HEK293 (cell line): ENCODE data around the gene INSYN2B.

Experiments
- CTCF ChIP-seq: fragments of 450-650 bp; formaldehyde crosslinking; IDR thresholded peaks from 2 replicates; pipeline ENCODE4 v1.5.1; 2016; ENCODE audit warnings: missing biosample characterization, missing genetic modification characterization
- GFI1B ChIP-seq: fragments of 450-650 bp; formaldehyde crosslinking; IDR thresholded peaks from 2 replicates; pipeline ENCODE4 v1.5.1; 2016; ENCODE audit warnings: missing biosample characterization, missing genetic modification characterization
- PRDM4 ChIP-seq: fragments of 450-650 bp; formaldehyde crosslinking; IDR thresholded peaks from 2 replicates; pipeline ENCODE4 v1.5.1; 2017; ENCODE audit warnings: missing biosample characterization, missing genetic modification characterization
- REPIN1 ChIP-seq: fragments of 450-650 bp; formaldehyde crosslinking; IDR thresholded peaks from 2 replicates; pipeline ENCODE4 v1.5.1; 2017; ENCODE audit warnings: missing biosample characterization, missing genetic modification characterization, low read depth
- ZBTB1 ChIP-seq: fragments of 450-650 bp; formaldehyde crosslinking; IDR thresholded peaks from 2 replicates; pipeline ENCODE4 v1.5.1; 2016; ENCODE audit warnings: missing biosample characterization, missing genetic modification characterization
- ZNF302 ChIP-seq: fragments of 450-650 bp; formaldehyde crosslinking; IDR thresholded peaks from 2 replicates; pipeline ENCODE4 v1.5.1; 2016; ENCODE audit warnings: missing biosample characterization, missing genetic modification characterization, low read depth
- ZNF354C ChIP-seq: fragments of 450-650 bp; formaldehyde crosslinking; IDR thresholded peaks from 2 replicates; pipeline ENCODE4 v1.5.1; 2016; ENCODE audit warnings: missing biosample characterization, missing genetic modification characterization, low read depth, borderline replicate concordance

DNA sequence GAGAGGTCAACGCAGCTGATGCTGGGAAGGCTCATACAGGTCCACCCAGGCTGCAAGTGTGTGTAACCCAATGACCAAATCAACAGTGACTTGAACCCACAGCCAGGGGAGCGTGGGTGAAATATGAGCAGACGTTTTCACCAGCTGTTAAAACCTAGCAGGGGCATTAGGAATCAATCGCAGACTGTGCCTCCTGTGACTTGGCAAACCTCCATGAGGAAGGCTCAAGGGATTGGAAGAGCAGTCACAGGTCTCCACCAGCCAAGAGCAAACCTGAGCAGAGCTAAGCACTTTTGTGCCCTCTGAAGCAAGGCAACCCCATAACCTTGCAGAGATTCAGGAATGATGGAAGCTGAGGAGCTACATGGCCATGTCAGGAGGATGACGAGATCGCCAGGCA is 25.5 kb downstream of the INSYN2B start:
- TF ChIP-seq PRDM4 (no peak), GFI1B (tag by site-specific recombination) (no peak), ZNF302 (tag by site-specific recombination) (no peak), CTCF (tag by site-specific recombination) (no peak), REPIN1 (tag by site-specific recombination) (no peak), ZNF354C (no peak), ZBTB1 (tag by site-specific recombination) (no peak)
